DOHH2 (cell line): ENCODE data around the gene RNU6-8.

Experiments used
- EZH2phosphoT487 ChIP-seq: fragments of 200-600 bp; sonication (generic); IDR thresholded peaks from 2 replicates; pipeline ENCODE4 v1.6.1; 2017; ENCODE audit warnings: borderline replicate concordance, mild to moderate bottlenecking, antibody characterized with exemption, low read length, moderate library complexity, mixed read lengths
- TF ChIP-seq, protein P1 (sequence below): fragments of 200-600 bp; sonication (generic); IDR thresholded peaks from one replicate; pipeline ENCODE4 v1.5.1; 2014; ENCODE audit warnings: antibody characterized with exemption, mild to moderate bottlenecking, low read depth, low read length; ENCODE audit not compliant: poor library complexity, severe bottlenecking

DNA sequence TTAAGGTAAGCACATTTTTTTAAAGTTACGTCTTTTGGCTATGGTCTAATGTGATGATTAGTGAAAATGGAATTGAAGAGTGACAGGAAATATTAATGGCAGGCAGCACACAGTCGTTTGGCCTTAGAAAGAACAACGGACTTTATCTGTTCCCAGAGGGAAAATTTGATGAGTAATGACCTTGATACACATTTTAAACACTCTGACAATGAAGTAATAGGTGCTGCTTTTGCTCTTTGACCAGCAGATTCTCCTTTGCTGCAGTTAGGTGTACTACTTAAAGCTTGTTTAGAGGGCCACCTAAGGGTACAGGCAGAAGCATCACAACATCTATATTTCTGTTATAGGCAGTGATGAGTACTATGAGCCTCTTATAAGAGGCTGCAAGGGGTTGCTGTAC lies 27.1 kb upstream of the RNU6-8 start:
- TF ChIP-seq, protein P1, sequence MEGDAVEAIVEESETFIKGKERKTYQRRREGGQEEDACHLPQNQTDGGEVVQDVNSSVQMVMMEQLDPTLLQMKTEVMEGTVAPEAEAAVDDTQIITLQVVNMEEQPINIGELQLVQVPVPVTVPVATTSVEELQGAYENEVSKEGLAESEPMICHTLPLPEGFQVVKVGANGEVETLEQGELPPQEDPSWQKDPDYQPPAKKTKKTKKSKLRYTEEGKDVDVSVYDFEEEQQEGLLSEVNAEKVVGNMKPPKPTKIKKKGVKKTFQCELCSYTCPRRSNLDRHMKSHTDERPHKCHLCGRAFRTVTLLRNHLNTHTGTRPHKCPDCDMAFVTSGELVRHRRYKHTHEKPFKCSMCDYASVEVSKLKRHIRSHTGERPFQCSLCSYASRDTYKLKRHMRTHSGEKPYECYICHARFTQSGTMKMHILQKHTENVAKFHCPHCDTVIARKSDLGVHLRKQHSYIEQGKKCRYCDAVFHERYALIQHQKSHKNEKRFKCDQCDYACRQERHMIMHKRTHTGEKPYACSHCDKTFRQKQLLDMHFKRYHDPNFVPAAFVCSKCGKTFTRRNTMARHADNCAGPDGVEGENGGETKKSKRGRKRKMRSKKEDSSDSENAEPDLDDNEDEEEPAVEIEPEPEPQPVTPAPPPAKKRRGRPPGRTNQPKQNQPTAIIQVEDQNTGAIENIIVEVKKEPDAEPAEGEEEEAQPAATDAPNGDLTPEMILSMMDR, result no peak
- TF ChIP-seq EZH2phosphoT487, result no peak
